Urinary bladder (tissue), 4 donors: ENCODE measurements around the gene SPRR1A. TPM values are rescaled to one million over a fixed set of nuclear protein-coding genes. Genes with fewer than 3 reads are reported as not detected.
"Not testable (repeated sequence)": the region's sequence is repeated elsewhere in the genome, so short reads cannot be mapped to it uniquely, and the experiment has no call there.

Experiments
- DNase-seq: peaks from one replicate; pipeline ENCODE4 v3.0.0-alpha.2; 2015; ENCODE audit errors: extremely low spot score
- H3K27ac ChIP-seq: one replicate; pipeline ENCODE4 v1.5.1; 2013; ENCODE audit warnings: low read depth, mild to moderate bottlenecking, moderate library complexity
- H3K36me3 ChIP-seq: one replicate; pipeline ENCODE4 v1.6.1; 2013; ENCODE audit warnings: mild to moderate bottlenecking, moderate library complexity; ENCODE audit not compliant: insufficient read depth
- H3K4me1 ChIP-seq: one replicate; pipeline ENCODE4 v1.6.1; 2013; ENCODE audit warnings: mild to moderate bottlenecking, moderate library complexity; ENCODE audit not compliant: insufficient read depth
- H3K4me3 ChIP-seq: one replicate; pipeline ENCODE4 v1.5.1; 2013; ENCODE audit warnings: low read depth, low read length
- WGBS: extraction: QIAGEN DNeasy Blood & Tissue Kit; methylation state at CpG from one replicate; pipeline ENCODE4 v1.1.7; 2013; 5-methylcytosine and 5-hydroxymethylcytosine counted together
- polyA plus RNA-seq: library from polyadenylated mRNA; stranded (reverse); fragments of 200-250 nt; gene quantifications from one replicate; pipeline ENCODE4 v1.2.3, GENCODE V29; 2013
- total RNA-seq: library from RNA; depleted of rRNA; stranded (reverse); fragments of >200 nt; gene quantifications from one replicate; pipeline ENCODE4 v1.2.3, GENCODE V29; 2014
- donor health status: healthy with polysubstance abuse.
- donor health status: healthy.

SPRR1A gene
- total and polyA plus RNA-seq, 2 donors, result not detected

DNA sequence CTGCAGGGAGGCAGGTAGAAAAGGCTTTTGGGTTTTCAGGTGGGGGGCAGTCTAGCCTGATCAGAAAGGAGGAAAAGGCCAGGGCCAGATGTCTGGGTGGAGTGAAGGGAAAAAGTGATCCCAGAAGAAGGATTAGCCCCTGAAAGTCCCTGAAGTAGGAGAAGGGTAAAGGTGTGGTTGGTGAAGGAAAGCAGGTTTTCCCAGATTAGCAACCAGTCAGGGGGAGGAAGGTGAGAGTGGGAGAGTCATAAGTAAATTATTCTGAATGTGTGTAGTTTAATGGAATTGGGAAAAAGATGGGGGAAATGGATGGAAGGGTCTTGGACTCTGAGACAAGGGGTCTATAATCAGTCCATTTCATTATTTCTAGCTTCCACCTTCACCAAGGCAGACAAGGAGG lies 647 bp upstream of the SPRR1A start:
- no peaks in the 10 kb centered on the region for H3K36me3 ChIP-seq
- DNase-seq, result no peak
- no peak overlapping the region for H3K27ac ChIP-seq
- no peak overlapping the region for H3K4me3 ChIP-seq
- H3K4me1 ChIP-seq, result no peaks in the 10 kb centered on the region

DNA sequence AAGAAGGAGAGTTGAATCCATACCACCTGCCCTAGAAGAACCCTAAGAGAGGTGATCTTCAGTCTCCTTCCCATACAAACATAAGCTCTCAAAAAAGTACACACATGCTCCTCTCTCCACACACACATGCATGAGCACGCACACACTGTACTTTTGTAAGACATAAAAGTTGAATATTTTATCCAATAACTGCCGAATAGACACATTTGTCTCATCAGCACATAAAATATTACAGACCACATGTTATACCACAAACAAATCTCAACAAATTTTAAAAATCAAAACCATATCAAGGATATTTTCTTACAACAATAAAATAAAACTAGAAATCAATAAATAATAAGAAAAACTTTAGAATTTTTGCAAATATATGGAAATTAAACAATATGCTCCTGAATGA lies 2.7 kb downstream of the SPRR1A start:
- Histone ChIP-seq H3K4me3 (no peak overlapping the region), H3K27ac (no peak overlapping the region), H3K4me1 (no peaks in the 10 kb centered on the region), H3K36me3 (no peaks in the 10 kb centered on the region)
- no peak for DNase-seq
- 89% methylated on average over 2 of the region's 2 CpGs for WGBS

DNA sequence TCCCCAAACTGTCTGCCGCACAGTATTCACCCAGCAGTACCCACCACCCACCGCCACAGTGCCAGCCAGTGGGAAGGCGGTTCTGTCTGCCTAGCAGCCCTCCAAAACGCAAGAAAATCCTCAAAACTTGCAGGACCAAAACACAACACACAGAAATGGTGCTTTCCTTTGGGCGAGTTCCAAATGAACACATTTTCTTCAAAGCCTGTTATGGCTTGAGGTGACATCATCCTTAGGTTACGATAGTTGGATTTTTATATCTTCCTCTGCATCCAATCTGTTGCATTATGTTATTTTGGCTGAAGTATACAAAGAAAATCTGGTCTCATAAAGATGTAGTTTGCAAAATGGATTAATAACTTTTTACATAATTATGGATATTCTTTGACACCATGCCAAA lies 9.3 kb downstream of the SPRR1A start:
- Histone ChIP-seq H3K36me3 (no peaks in the 10 kb centered on the region), H3K4me1 (no peaks in the 10 kb centered on the region), H3K4me3 (no peak overlapping the region), H3K27ac (no peak overlapping the region)
- 55% methylated on average over 6 of the region's 6 CpGs for WGBS
- no peak for DNase-seq

DNA sequence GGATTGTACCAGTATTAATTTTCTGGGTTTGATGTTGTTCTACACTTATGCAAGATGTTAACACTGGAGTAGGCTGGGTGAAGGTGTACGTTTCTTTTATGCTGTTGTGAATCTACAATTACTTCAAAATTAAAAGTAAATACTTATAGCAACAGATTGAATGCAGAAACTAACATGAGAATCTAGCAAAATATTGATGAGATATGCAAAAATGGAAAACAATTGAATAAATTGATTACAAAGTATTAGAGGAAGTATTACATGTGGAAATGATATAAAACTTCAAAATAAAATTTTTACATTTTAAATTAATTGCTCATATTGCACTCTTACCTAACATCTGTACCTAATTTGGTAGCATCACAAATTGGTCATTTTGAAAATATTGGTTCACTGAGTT lies 12.0 kb downstream of the SPRR1A start:
- Histone ChIP-seq H3K36me3 (no peaks in the 10 kb centered on the region), H3K4me1 (no peaks in the 10 kb centered on the region), H3K27ac (no peak overlapping the region), H3K4me3 (no peak overlapping the region)
- 50% methylated on average over 1 of the region's 1 CpG for WGBS
- no peak for DNase-seq

GRCh38 chr1:152996633-152997400 lies 12.9 kb downstream of the SPRR1A start:
- no peak for DNase-seq
- 18% methylated on average over 5 of the region's 5 CpGs for WGBS
- no peaks in the 10 kb centered on the region for H3K4me1 ChIP-seq
- H3K36me3 ChIP-seq, result no peaks in the 10 kb centered on the region
- no peak overlapping the region for H3K4me3 ChIP-seq
- H3K27ac ChIP-seq, result no peak overlapping the region

- H3K4me3 ChIP-seq, result no peak overlapping the region
- no peak overlapping the region for H3K27ac ChIP-seq
- DNase-seq, result no peak
- WGBS, result 11% methylated on average over 7 of the region's 7 CpGs
- no peaks in the 10 kb centered on the region for H3K36me3 ChIP-seq
- no peaks in the 10 kb centered on the region for H3K4me1 ChIP-seq
Measured at GRCh38 chr1:152997901-152998300, 14.0 kb downstream of the SPRR1A start.

DNA sequence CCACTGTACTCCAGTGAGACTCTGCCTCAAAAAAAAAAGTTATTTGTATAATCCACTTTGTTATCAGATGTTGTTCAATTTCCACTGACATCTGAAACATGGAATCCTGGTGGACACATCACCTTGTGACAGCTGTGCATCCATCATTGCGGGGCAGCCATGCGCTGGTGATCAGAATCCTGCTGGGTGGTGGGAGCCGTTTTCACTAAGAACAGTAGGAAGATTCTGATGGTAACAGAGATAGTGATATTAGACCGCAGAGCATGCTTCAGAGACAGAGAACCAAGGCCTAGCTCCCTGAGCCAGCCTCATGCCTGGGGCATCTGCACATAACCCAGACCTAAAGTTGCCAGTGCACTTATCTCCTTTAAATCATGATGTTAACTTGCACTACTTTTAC lies 14.6 kb downstream of the SPRR1A start:
- no peak overlapping the region for H3K27ac ChIP-seq
- no peaks in the 10 kb centered on the region for H3K4me1 ChIP-seq
- DNase-seq, result no peak
- 75% methylated on average over 4 of the region's 4 CpGs for WGBS
- no peaks in the 10 kb centered on the region for H3K36me3 ChIP-seq
- H3K4me3 ChIP-seq, result no peak overlapping the region

GRCh38 chr1:152999818-153000217 lies 15.9 kb downstream of the SPRR1A start:
- Histone ChIP-seq H3K36me3 (no peaks in the 10 kb centered on the region), H3K27ac (no peak overlapping the region), H3K4me1 (no peaks in the 10 kb centered on the region), H3K4me3 (no peak overlapping the region)
- no peak for DNase-seq
- 74% methylated on average over 6 of the region's 6 CpGs for WGBS

- Histone ChIP-seq H3K4me1 (no peaks in the 10 kb centered on the region), H3K4me3 (no peak overlapping the region), H3K36me3 (no peaks in the 10 kb centered on the region), H3K27ac (no peak overlapping the region)
- 93% methylated on average over 1 of the region's 1 CpG for WGBS
- DNase-seq, result no peak
Measured at GRCh38 chr1:153000294-153000693, 16.4 kb downstream of the SPRR1A start.

- 62% methylated on average over 2 of the region's 2 CpGs for whole genome bisulfite sequencing
- Histone ChIP-seq H3K4me1 (no peaks in the 10 kb centered on the region), H3K4me3 (no peak within 1 kb of the TSS), H3K27ac (no peak within 1 kb of the TSS), H3K36me3 (no peaks in the 10 kb centered on the region)
- DNase-seq, result no peak
Measured at GRCh38 chr1:153001382-153001781, 17.5 kb downstream of the SPRR1A start, which contains the start of gene SPRR3. Gene SPRR3, plus strand, starts transcription at chr1:153001749. Its CDS starts 1,272 bp downstream, at chr1:153003021.

- not testable (repeated sequence) for H3K36me3 ChIP-seq, H3K4me3 ChIP-seq, DNase-seq, H3K27ac ChIP-seq, H3K4me1 ChIP-seq
- WGBS, result 85% methylated on average over 8 of the region's 8 CpGs
Measured at GRCh38 chr1:153011235-153011758, 27.4 kb downstream of the SPRR1A start.

- not testable (repeated sequence) for H3K27ac ChIP-seq, H3K4me1 ChIP-seq, H3K4me3 ChIP-seq, H3K36me3 ChIP-seq, DNase-seq
- 16% methylated on average over 2 of the region's 2 CpGs for WGBS
Measured at GRCh38 chr1:153021829-153022228, 37.9 kb downstream of the SPRR1A start.

DNA sequence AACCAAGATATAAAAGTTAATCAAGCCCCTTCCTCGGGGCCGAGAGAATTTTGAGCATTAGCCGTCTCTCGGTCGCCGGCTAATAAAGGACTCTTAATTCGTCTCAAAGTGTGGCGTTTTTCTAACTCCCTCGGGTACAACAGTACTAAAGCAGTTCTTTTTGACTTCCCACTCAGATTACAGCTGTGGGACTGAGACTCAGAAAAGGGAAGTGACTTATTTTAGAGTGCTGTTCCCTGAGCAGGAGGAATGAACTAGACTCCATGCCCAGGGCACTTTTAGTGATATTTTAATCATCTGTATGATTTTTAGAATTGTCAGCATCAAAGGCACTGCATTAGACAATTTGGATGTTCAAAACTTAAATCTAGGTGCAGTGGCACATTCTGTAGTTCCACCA lies 38.5 kb downstream of the SPRR1A start:
- not testable (repeated sequence) for DNase-seq, H3K4me3 ChIP-seq, H3K4me1 ChIP-seq, H3K27ac ChIP-seq, H3K36me3 ChIP-seq
- WGBS, result 14% methylated on average over 9 of the region's 9 CpGs

- H3K27ac ChIP-seq, result no peak overlapping the region
- WGBS, result 83% methylated on average over 7 of the region's 7 CpGs
- H3K36me3 ChIP-seq, result no peaks in the 10 kb centered on the region
- no peak for DNase-seq
- H3K4me1 ChIP-seq, result no peaks in the 10 kb centered on the region
- H3K4me3 ChIP-seq, result no peak overlapping the region
Measured at GRCh38 chr1:153023109-153023508, 39.2 kb downstream of the SPRR1A start.
